GM18498 (cell line): ENCODE data around the gene RNF111.
A peak's percentile ranks its signal among the peaks of the same experiment; 100 is the strongest.

Experiments
- ATAC-seq: cut with Tn5 transposase; IDR thresholded peaks from one replicate; pipeline ENCODE4 v1.9.1; 2021; ENCODE audit warnings: mild to moderate bottlenecking, moderate library complexity; ENCODE audit not compliant: unreplicated experiment

RNF111 gene

GRCh38 chr15:58987491-58988005 is at the start of gene RNF111:
TSS of gene RNF111 (plus strand) at chr15:58987663. CDS start at chr15:59030823, 43,160 bp downstream.
- ATAC-seq, result peak; percentile 80

GRCh38 chr15:58947179-58947578 is 40.3 kb upstream of the RNF111 start:
- no peak for ATAC-seq

GRCh38 chr15:58951388-58952007 is 36.0 kb upstream of the RNF111 start:
- ATAC-seq, result no peak

GRCh38 chr15:58952751-58953150 is 34.7 kb upstream of the RNF111 start:
- ATAC-seq, result no peak

- peak; percentile 66 for ATAC-seq
Measured at GRCh38 chr15:58957101-58957973, 30.1 kb upstream of the RNF111 start.

GRCh38 chr15:58958811-58959210 is 28.7 kb upstream of the RNF111 start:
- ATAC-seq, result no peak

GRCh38 chr15:58962136-58962535 is 25.3 kb upstream of the RNF111 start:
- no peak for ATAC-seq

GRCh38 chr15:58962662-58963565 is 24.5 kb upstream of the RNF111 start:
- no peak for ATAC-seq

- no peak for ATAC-seq
Measured at GRCh38 chr15:58966698-58967097, 20.8 kb upstream of the RNF111 start.

- no peak for ATAC-seq
Measured at GRCh38 chr15:58967479-58967878, 20.0 kb upstream of the RNF111 start.

- no peak for ATAC-seq
Measured at GRCh38 chr15:58977887-58978286, 9.6 kb upstream of the RNF111 start.

- ATAC-seq, result no peak
Measured at GRCh38 chr15:58980351-58980939, 7.0 kb upstream of the RNF111 start.

- ATAC-seq, result no peak
Measured at GRCh38 chr15:58981808-58982475, 5.5 kb upstream of the RNF111 start.

GRCh38 chr15:58983261-58983660 is 4.2 kb upstream of the RNF111 start:
- ATAC-seq, result no peak

GRCh38 chr15:58985443-58985842 is 2.0 kb upstream of the RNF111 start:
- no peak for ATAC-seq

GRCh38 chr15:58987036-58987435 is 427 bp upstream of the RNF111 start:
- no peak for ATAC-seq

GRCh38 chr15:58988006-58988785 is 733 bp downstream of the RNF111 start:
- ATAC-seq, result peak; percentile 66

- ATAC-seq, result no peak
Measured at GRCh38 chr15:58992181-58992580, 4.7 kb downstream of the RNF111 start.

GRCh38 chr15:58994906-58995453 is 7.5 kb downstream of the RNF111 start:
- ATAC-seq, result no peak
